AG09309 (cell line): ENCODE measurements around the gene EPHB4.
A peak's percentile ranks its signal among the peaks of the same experiment; 100 is the strongest.

Experiments
- DNase-seq: peaks from one replicate; pipeline ENCODE4 v3.0.0-alpha.2; 2010; ENCODE audit warnings: low read depth
- H3K4me3 ChIP-seq: 2 replicates; pipeline ENCODE4 v1.5.1; 2011; ENCODE audit warnings: mild to moderate bottlenecking, low read depth, low read length, moderate library complexity; ENCODE audit not compliant: control insufficient read depth
- CTCF ChIP-seq: IDR thresholded peaks from 2 replicates; pipeline ENCODE4 v1.5.1; 2011; ENCODE audit warnings: mild to moderate bottlenecking, low read depth, low read length, inconsistent platforms; ENCODE audit not compliant: insufficient read depth, control insufficient read depth; ENCODE audit errors: missing control alignments

The EPHB4 gene

DNA sequence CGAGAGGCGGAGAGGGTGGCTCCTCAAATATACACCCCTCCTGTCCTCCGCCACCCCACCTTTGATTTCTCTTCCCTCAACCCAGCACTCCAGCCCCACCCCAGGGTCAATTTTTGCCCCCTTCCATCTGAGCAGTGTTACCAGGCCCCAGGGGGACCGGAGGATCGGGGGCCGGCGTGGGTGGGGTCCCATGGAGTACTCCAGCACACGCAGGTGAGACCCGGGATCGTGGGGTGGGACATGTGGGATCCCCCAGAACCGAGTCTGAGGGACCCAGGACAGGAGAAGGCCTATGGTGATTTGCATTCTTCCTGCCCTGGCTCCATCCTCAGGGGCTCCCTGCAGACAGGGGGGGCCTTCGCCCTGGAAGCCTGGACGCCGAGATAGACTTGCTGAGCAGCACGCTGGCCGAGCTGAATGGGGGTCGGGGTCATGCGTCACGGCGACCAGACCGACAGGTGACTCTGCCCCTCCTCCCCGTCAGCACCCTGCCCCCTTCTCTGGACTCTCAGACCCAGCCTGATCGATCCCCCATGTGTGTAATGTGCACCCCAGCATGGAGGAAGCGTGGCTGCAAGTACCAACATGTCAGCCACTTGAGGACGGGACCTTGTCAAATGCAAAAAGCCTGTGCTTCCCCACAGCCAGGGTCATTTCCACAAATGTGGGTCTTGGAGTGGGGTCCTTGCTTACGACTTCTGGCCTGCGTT lies 40.6 kb upstream of the EPHB4 start:
- DNase-seq = no peak
- peak overlapping the region; percentile 92 for H3K4me3 ChIP-seq
- TF ChIP-seq CTCF = no peak

DNA sequence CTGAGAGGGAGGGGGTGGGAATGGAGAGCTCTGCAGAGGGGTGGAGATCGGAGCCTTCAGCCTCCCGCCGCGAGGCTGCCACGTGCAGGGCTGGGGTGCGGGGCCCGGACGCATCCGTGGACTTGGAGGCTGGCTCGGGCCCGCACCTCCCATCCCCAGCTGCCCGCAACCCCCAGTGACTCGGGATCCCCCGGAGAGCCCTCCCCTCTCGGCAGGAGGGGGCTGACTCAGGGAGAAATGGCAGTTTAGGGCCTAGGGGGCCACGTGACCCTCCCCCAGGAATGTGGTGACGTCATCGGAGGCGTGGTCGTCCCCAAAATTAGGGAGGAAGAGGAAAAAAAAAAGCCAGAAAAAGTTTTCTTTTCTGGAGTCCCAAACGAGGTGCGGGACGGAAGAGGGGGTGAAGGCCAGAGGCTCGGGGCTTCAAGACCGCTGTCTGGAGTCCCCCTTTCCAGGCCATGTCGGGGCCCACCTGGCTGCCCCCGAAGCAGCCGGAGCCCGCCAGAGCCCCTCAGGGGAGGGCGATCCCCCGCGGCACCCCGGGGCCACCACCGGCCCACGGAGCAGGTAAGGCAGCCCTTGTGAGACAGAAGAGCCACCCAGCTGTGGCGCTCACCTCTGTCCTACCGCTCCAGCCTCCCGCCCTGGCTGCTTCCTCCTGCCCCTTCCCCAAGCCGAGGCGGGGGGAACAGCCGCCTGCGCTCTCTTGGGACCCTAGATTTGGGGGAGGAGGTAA lies 39.9 kb upstream of the EPHB4 start, which contains the start of gene TRIP6:
Gene TRIP6 (plus strand): TSS at position 348 of the 736 bp plus-strand sequence. CDS start 111 bp downstream, at position 459.
- TF ChIP-seq CTCF = no peak
- peak within 1 kb of the TSS; percentile 92 for H3K4me3 ChIP-seq
- peak; percentile 86 for DNase-seq

GRCh38 chr7:100866729-100867039 lies 39.4 kb upstream of the EPHB4 start:
- DNase-seq = no peak
- H3K4me3 ChIP-seq = peak overlapping the region; percentile 92
- no peak for TF ChIP-seq CTCF

- TF ChIP-seq CTCF = no peak
- no peak for DNase-seq
- H3K4me3 ChIP-seq = peak overlapping the region; percentile 92
Measured at GRCh38 chr7:100865938-100866728, 38.8 kb upstream of the EPHB4 start.

- TF ChIP-seq CTCF = no peak
- DNase-seq = peak; percentile 68
- H3K4me3 ChIP-seq = peak overlapping the region; percentile 5
Measured at GRCh38 chr7:100865372-100865911, 38.1 kb upstream of the EPHB4 start.

GRCh38 chr7:100864263-100864845 lies 37.0 kb upstream of the EPHB4 start:
- H3K4me3 ChIP-seq = no peak overlapping the region
- TF ChIP-seq CTCF = no peak
- DNase-seq = no peak
